Measurements from ENCODE around the gene CAMSAP2. TPM values are rescaled to one million over a fixed set of nuclear protein-coding genes. Genes with fewer than 3 reads are reported as not detected.

CAMSAP2 gene
- total and polyA plus RNA-seq, 10 of the 15 experiments (the other 5 are each of a cell fraction or from before 2014, with no cell fraction given) = 3.9 to 19.8 (median 8.0) TPM

GRCh38 chr1:200867018-200867811, 128.5 kb downstream of the CAMSAP2 start (continued):
- 0 out of 2 replicates have a peak, but pooled peaks have one; percentile 38 for TF ChIP-seq RB1 (IDR thresholded peaks at IDR 0.05; ENCODE audit: borderline replicate concordance)
- TF ChIP-seq WRNIP1 (IDR thresholded peaks at IDR 0.05; ENCODE audit: borderline replicate concordance, low read depth, low read length) = peak; percentile 91; the same call in 1 of the 2 replicates
- TF ChIP-seq, protein P1, sequence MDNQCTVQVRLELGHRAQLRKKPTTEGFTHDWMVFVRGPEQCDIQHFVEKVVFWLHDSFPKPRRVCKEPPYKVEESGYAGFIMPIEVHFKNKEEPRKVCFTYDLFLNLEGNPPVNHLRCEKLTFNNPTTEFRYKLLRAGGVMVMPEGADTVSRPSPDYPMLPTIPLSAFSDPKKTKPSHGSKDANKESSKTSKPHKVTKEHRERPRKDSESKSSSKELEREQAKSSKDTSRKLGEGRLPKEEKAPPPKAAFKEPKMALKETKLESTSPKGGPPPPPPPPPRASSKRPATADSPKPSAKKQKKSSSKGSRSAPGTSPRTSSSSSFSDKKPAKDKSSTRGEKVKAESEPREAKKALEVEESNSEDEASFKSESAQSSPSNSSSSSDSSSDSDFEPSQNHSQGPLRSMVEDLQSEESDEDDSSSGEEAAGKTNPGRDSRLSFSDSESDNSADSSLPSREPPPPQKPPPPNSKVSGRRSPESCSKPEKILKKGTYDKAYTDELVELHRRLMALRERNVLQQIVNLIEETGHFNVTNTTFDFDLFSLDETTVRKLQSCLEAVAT (IDR thresholded peaks at IDR 0.05) = 0 out of 2 replicates have a peak, but pooled peaks have one; percentile 35

- CTCF ChIA-PET = interaction anchor here (1.1 to 2.1 kb wide), 6 partner anchors 10 to 247 kb away, joined by 3 to 23 read pairs (median 5); no protein-coding TSS in a partner anchor
- peak overlapping the region; percentile 5; the same call in 1 of the 2 replicates for H2AFZ ChIP-seq (ENCODE audit: control insufficient read depth, low read depth, low read length)
- POLR2A ChIA-PET = interaction anchor here (0.7 to 2.2 kb wide), 5 partner anchors 10 to 37 kb away, joined by 3 to 22 read pairs (median 5); partner anchors contain the start of gene INAVA
- H4K20me1 ChIP-seq (ENCODE audit: control insufficient read depth, insufficient read depth) = no peaks in the 10 kb centered on the region
- BruUV-seq (replicated peaks) = no TSS peak
- H3K4me1 ChIP-seq (ENCODE audit: control insufficient read depth, insufficient read depth, low read length) = peaks cover 54% of the 10 kb centered on the region
- H3K36me3 ChIP-seq (ENCODE audit: control insufficient read depth in 2 of 2, insufficient read depth in 2 of 2, low read length in 1 of 2) = no peaks in the 10 kb centered on the region
- peak; percentile 26; the same call in 1 of the 2 replicates for TF ChIP-seq SPI1 (IDR thresholded peaks at IDR 0.05; ENCODE audit: borderline replicate concordance, insufficient read depth, low read depth, low read length)
- peak; percentile 1 for TF ChIP-seq BCL3 (IDR thresholded peaks at IDR 0.05; ENCODE audit: borderline replicate concordance, insufficient read depth, low read depth, low read length, poor library complexity, severe bottlenecking)
- no peak for TF ChIP-seq STAT3 (IDR thresholded peaks at IDR 0.05; ENCODE audit: low read depth, low read length)
- intact Hi-C loops (cut with micrococcal nuclease; ENCODE audit: unreplicated experiment) = loop anchor here (5.0 kb wide), 1 partner anchor 38 kb away; no protein-coding TSS in a partner anchor
- DNase-seq (ENCODE audit: low read depth, low spot score) (no peak), FAIRE-seq (peak; percentile 7), ATAC-seq (peak; percentile 1; the same call in 2 of the 3 replicates)
- peak overlapping the region; percentile 67 for H3K9ac ChIP-seq (ENCODE audit: control insufficient read depth, insufficient read depth, low read length)
- H3K4me2 ChIP-seq (ENCODE audit: control insufficient read depth, insufficient read depth) = peak overlapping the region; percentile 86
- whole genome bisulfite sequencing (ENCODE audit: insufficient coverage, insufficient replicate concordance, low lambda C conversion rate, missing lambda C conversion rate) = 13% methylated on average over 5 of the region's 5 CpGs
- H3K9me3 ChIP-seq (replicated peaks; ENCODE audit: control insufficient read depth, insufficient read depth, low read length) = no peaks in the 10 kb centered on the region
- in situ Hi-C loops (cut with MboI) = no loop called here
- peak overlapping the region; percentile 68 for H3K27ac ChIP-seq (ENCODE audit: control insufficient read depth, insufficient read depth)
- RAD21 ChIA-PET (ENCODE audit: unreplicated experiment) = interaction anchor here (1.3 to 3.5 kb wide), 9 partner anchors 10 to 247 kb away, joined by 4 to 40 read pairs (median 7); no protein-coding TSS in a partner anchor
- H3K79me2 ChIP-seq (ENCODE audit: control insufficient read depth, insufficient read depth, low read length) = no peaks in the 10 kb centered on the region
- no peaks in the 10 kb centered on the region for H3K27me3 ChIP-seq (replicated peaks in 1 of 2; ENCODE audit: control insufficient read depth in 2 of 2, insufficient read depth in 2 of 2, low read length in 1 of 2)
- H3K4me3 ChIP-seq = peak overlapping the region; percentile 55; the same call in 1 of the 2 replicates
- SMC1A ChIA-PET (ENCODE audit: uncharacterized antibody, unreplicated experiment) = interaction anchor here (0.6 to 16.6 kb wide), 14 partner anchors 9 to 247 kb away, joined by 3 to 208 read pairs (median 4); no protein-coding TSS in a partner anchor
Observed at GRCh38 chr1:200869376-200869752, 130.7 kb downstream of the CAMSAP2 start.

Measured in GM12878 (cell line).